DMS153 (cell line): Measurements from ENCODE around the gene KCNQ1OT1.

Source experiments
- DNase-seq: peaks from one replicate; lab custom pipeline; 2025; lab: John Stamatoyannopoulos, UW

KCNQ1OT1 gene

DNA sequence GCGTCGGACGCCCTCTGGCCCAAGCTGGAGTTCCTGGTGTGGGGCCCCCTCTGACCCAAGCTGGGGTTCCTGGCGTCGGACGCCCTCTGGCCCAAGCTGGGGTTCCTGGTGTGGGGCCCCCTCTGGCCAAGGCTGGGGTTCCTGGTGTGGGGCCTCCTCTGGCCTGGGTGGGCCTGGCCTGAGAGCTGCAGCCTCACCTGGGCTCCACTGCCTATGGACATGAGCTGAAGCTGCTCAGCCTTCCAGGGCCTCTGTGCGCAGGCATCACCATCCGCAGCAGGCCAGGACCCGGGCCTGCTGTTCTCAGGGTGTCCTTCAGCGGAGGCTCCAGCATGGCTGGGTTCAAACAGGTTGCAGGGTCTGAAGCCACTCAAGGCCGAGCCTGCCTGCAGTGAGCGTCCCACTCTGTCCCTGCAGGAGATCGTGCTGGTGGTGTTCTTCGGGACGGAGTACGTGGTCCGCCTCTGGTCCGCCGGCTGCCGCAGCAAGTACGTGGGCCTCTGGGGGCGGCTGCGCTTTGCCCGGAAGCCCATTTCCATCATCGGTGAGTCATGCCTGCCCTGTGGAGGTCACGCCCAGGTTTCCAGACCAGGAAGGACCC, 129.5 kb downstream of the KCNQ1OT1 start:
- no peak for DNase-seq

GRCh38 chr11:2569731-2570210, 130.0 kb downstream of the KCNQ1OT1 start:
- DNase-seq: no peak

GRCh38 chr11:2569321-2569721, 130.5 kb downstream of the KCNQ1OT1 start:
- DNase-seq: no peak

GRCh38 chr11:2567026-2567671, 132.6 kb downstream of the KCNQ1OT1 start:
- DNase-seq: no peak

DNA sequence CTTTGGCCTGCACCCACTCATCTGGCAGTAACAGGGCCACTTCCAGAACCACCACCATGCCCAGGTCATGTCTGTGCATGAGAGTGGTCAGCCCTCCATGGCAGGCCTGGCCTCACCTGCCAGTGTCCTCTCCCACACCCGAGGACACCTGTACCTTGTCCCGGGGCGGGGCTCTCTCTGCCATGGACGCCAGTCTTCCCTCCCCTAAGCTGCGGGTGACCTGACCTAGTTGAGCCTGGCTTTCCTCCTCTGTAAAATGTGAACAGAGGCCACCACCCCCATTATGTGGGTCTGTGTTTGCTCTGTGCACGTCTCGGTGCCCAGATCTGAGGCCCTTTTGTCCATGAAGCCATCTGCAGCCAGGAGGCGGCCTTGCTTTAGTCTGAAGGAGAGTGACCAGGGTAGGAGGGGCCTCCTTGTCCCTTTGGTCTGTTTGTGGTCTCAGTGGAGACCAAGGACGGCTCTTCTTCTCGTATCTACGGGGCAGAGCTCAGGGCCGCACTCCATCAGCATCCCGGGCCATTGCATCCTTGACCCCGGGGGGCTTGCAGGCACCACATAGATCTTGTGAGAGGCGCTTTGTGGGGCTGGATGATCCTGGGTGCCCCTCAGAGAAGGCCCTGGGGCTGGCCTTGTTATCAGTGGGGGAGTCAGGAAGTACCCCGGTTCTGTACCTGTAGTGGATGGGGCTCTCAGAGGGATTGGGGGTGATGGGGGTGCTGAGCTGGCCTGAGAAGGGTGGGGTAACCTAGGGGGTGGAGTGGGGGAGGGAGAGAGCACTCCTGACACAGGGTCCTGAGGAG, 133.4 kb downstream of the KCNQ1OT1 start:
- DNase-seq: no peak

DNA sequence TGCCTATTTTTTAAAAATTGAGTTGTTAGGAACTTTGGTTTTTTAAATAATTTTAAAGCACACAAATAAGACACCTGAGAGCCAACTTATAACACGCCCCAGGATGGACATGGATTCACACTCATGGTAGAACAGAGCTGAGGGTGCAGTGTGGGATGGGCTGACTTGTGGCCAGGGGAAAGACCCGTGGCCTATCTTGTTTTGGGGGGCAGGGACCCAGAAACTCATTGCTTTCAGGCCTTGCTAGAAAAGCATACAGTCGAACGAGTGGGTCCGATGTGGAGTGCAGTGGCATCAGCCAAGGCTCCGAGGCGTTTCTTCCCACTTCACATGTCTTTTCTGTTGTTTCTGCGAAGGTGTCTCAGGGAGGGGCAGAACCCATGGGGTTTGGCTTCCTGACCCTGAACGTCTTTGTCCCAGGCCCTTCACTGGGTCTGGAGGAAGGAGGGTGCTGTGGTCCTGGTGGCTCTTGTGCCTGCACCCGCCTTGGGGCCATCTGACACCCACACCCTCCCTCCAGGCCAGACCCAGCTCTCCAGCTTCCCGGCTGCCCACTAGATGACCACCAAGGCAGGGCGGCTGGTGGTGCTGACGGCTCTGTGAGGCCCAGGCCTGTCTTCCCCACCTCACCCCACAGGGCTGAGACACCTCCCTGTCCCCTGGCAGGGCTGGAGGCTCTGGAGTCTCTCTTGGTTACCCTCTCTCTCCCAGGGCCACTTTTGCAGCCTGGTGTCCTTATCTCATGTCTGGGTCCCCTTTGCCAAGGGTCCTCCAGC, 134.2 kb downstream of the KCNQ1OT1 start:
- no peak for DNase-seq

- DNase-seq: no peak
Observed at GRCh38 chr11:2564588-2565425, 135.0 kb downstream of the KCNQ1OT1 start.

- no peak for DNase-seq
Observed at GRCh38 chr11:2564008-2564530, 135.7 kb downstream of the KCNQ1OT1 start.

DNA sequence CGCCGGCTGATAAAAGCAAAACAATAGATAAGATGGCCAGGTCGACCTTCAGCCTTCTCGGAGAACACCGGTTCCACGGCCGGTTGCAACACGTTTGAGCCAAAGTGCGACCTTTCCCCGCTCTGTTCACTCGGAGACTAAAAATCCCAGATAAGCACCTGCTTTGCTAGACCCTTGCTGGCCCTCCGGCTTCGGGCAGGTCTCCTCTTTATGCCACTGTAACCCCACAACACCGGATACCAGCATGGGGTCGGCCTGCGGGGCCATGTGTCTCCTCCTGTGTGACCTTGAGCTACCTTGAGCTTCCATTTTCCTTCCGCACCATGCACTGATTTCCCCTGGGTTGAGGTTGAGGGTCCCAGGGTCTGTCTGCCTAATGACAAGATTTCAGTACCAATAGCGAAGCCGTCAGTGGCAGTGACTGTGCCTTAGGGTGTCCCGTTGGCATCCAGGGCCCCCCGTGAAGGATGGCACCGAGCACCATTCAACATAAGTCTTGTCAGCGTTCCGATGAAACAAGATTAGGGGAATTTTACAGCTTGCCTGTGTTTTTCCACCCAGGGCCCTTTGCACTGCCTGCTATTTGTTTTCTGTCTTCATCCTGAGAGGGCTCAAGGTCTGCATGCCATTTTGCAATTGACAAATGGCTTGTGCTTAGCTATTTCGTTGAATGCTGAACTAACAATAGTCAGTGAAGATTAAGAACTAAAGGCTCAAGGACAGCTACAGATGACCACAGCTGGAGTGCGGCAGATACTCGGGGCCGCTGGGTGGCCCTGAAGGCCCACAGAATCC, 136.4 kb downstream of the KCNQ1OT1 start:
- DNase-seq: no peak

GRCh38 chr11:2562890-2563212, 136.9 kb downstream of the KCNQ1OT1 start:
- no peak for DNase-seq

- DNase-seq: no peak
Observed at GRCh38 chr11:2561696-2562581, 137.9 kb downstream of the KCNQ1OT1 start.

GRCh38 chr11:2559527-2560311, 140.1 kb downstream of the KCNQ1OT1 start:
- DNase-seq: no peak

- DNase-seq: no peak
Observed at GRCh38 chr11:2558861-2559526, 140.8 kb downstream of the KCNQ1OT1 start.

GRCh38 chr11:2558397-2558796, 141.4 kb downstream of the KCNQ1OT1 start:
- no peak for DNase-seq
